Measurements from ENCODE around the gene ARHGAP26.

The ARHGAP26 gene, protein sequence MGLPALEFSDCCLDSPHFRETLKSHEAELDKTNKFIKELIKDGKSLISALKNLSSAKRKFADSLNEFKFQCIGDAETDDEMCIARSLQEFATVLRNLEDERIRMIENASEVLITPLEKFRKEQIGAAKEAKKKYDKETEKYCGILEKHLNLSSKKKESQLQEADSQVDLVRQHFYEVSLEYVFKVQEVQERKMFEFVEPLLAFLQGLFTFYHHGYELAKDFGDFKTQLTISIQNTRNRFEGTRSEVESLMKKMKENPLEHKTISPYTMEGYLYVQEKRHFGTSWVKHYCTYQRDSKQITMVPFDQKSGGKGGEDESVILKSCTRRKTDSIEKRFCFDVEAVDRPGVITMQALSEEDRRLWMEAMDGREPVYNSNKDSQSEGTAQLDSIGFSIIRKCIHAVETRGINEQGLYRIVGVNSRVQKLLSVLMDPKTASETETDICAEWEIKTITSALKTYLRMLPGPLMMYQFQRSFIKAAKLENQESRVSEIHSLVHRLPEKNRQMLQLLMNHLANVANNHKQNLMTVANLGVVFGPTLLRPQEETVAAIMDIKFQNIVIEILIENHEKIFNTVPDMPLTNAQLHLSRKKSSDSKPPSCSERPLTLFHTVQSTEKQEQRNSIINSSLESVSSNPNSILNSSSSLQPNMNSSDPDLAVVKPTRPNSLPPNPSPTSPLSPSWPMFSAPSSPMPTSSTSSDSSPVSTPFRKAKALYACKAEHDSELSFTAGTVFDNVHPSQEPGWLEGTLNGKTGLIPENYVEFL

DNA sequence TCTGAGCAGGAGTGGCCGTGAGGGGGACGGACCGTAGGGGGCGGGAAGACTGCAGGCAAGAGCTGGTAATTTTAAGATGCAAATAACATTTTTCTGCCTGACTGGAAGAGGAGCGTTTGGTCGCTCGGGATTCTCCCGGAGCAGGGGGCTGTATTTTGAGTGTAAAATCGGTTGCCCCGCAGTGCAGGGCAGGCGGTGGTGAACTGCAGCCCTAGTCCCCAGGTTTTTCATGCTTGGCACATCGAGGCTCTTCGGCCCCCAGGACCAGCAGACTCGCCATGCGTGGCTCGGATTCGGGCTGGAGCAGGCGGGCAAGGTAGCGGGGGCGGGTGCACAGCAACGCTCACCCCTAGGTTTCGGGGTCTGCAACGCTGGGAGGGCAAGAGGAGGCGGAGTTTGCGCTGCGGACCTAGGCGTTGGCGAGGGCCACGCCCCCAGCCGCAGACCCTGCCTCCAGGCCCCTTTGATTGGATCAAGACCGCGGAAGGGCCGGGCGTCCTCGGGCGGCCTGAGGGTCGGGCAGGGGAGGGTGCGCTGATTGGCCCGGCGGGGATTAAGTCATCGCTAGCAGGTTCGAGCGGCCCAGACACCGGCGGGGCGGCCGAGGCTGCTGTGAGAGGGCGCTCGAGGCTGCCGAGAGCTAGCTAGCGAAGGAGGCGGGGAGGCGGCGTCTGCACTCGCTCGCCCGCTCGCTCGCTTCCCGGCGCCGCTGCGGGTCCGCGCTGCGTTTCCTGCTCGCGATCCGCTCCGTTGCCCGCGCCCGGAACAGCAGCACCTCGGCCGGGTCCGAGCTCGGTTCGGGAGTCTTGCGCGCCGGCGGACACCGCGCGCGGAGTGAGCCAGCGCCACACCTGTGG lies at the start of gene ARHGAP26:
TSS of gene ARHGAP26 (plus strand) at position 585 of the 857 bp plus-strand sequence. CDS start 385 bp downstream, outside the sequence.
- peak within 1 kb of the TSS; percentile 98 for H3K4me3 ChIP-seq (ENCODE audit: low read depth, low read length)
- TF ChIP-seq, protein P1, sequence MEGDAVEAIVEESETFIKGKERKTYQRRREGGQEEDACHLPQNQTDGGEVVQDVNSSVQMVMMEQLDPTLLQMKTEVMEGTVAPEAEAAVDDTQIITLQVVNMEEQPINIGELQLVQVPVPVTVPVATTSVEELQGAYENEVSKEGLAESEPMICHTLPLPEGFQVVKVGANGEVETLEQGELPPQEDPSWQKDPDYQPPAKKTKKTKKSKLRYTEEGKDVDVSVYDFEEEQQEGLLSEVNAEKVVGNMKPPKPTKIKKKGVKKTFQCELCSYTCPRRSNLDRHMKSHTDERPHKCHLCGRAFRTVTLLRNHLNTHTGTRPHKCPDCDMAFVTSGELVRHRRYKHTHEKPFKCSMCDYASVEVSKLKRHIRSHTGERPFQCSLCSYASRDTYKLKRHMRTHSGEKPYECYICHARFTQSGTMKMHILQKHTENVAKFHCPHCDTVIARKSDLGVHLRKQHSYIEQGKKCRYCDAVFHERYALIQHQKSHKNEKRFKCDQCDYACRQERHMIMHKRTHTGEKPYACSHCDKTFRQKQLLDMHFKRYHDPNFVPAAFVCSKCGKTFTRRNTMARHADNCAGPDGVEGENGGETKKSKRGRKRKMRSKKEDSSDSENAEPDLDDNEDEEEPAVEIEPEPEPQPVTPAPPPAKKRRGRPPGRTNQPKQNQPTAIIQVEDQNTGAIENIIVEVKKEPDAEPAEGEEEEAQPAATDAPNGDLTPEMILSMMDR (IDR thresholded peaks at IDR 0.05; ENCODE audit: insufficient read depth, low read depth, low read length, missing control alignments) = peak; percentile 5
- DNase-seq (ENCODE audit: low read depth) = peak; percentile 96

DNA sequence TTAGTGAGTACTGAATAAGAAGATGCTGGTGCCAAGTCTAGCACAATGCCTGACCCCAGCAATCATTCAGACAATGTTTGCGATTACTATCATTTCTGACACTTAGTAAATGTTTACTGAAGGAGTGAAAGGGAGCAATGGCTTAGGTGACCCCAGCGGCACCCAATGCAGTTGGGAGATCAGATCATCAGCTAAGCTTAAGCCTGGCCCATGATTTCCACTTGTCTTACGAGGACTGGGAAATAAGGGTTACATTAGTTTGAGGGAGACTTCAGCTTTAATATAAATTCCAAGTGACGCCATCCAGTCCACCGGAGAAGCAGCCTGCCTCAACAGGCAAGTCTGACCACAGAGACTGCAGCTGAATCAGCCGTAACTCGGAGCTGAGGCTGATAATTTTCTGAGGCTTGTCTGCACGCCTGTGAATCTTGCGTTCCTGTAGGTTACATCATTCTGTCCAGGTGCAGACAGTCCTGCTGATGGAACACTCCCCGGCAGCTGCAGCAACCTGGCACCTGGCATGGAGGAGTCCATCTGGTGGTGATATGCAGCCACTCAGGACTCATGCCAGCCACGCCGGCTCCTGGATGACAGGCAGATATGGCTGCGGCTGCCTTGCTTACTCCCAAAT lies 49.4 kb upstream of the ARHGAP26 start:
- DNase-seq (ENCODE audit: low read depth) = no peak
- TF ChIP-seq, protein P1 (IDR thresholded peaks at IDR 0.05; ENCODE audit: insufficient read depth, low read depth, low read length, missing control alignments) = no peak
- H3K4me3 ChIP-seq (ENCODE audit: low read depth, low read length) = no peak overlapping the region

DNA sequence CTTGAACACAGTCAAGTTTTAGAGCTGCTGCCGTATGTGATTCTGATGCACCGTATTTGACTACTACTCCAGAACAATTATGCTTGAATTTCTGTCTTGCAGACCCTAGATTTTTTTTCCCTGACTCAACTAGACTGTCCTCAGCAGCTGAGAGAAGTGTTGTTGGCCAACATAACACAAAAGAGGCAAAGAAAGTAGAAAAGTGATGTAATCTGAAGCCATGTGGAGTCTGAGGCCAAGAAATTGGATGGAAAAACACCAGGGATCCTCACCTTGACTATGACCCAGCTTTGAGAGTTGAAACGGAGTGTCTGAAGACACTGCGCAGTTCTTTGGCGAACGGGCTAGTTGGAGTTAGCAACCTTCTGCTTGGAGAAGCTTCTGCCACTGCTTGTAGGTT lies 48.0 kb upstream of the ARHGAP26 start:
- TF ChIP-seq, protein P1 (IDR thresholded peaks at IDR 0.05; ENCODE audit: insufficient read depth, low read depth, low read length, missing control alignments) = no peak
- H3K4me3 ChIP-seq (ENCODE audit: low read depth, low read length) = no peak overlapping the region
- no peak for DNase-seq (ENCODE audit: low read depth)

DNA sequence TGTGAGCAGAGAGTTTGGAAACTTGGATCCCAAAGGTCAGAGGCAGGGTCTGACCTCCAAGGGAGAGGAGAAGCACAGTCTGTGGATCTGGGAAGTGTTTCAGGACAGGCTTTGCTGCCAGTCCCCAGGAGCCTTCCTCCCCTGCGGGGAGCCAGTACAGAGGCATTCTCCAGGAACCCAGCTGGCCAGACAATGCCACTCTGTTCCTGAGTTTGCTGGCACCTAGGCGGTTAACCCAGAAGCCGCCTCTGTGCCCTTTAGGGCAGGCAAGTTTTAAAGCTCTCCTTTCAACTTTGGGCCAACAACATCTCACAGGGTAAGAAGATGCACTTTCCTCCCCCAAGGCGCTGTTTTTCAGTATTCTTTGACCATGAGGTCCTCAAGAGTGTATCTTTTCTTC lies 47.3 kb upstream of the ARHGAP26 start:
- no peak for DNase-seq (ENCODE audit: low read depth)

DNA sequence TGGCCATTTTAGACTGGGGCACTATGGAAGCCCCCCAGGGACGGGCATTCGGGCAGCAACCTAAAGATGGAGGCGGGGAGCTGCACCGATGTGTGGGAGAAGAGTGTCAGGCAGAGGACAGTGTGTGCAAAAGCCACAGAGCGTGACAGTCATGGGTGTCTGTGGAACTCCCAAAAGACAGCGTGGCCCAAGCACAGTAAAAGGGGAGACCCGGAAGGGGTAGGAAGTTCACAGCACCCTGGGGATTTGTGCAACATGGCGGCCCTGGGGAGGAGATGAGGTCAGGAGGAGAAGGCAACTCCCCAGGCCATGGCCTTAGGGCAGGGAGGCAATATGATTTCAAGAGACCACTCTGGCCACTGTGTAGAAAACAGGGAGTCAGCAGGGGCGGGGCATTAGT lies 45.4 kb upstream of the ARHGAP26 start:
- no peak for DNase-seq (ENCODE audit: low read depth)
- TF ChIP-seq, protein P1 (IDR thresholded peaks at IDR 0.05; ENCODE audit: insufficient read depth, low read depth, low read length, missing control alignments) = no peak

More for the DNA sequence above, 47.3 kb upstream of the ARHGAP26 start:
- TF ChIP-seq, protein P1 (IDR thresholded peaks at IDR 0.05; ENCODE audit: insufficient read depth, low read depth, low read length, missing control alignments) = no peak
- no peak overlapping the region for H3K4me3 ChIP-seq (ENCODE audit: low read depth, low read length)

More for the DNA sequence above, 45.4 kb upstream of the ARHGAP26 start:
- H3K4me3 ChIP-seq (ENCODE audit: low read depth, low read length) = no peak overlapping the region
